AG09309 (cell line): Measurements from ENCODE around the gene SLC16A6.

ENCODE experiments used
- DNase-seq: peaks from one replicate; pipeline ENCODE4 v3.0.0-alpha.2; 2010; ENCODE audit warnings: low read depth
- H3K4me3 ChIP-seq: 2 replicates; pipeline ENCODE4 v1.5.1; 2011; ENCODE audit warnings: mild to moderate bottlenecking, low read depth, low read length, moderate library complexity; ENCODE audit not compliant: control insufficient read depth
- TF ChIP-seq, protein P1 (sequence below): IDR thresholded peaks from 2 replicates; pipeline ENCODE4 v1.5.1; 2011; ENCODE audit warnings: mild to moderate bottlenecking, low read depth, low read length, inconsistent platforms; ENCODE audit not compliant: insufficient read depth, control insufficient read depth; ENCODE audit errors: missing control alignments

The SLC16A6 gene

DNA sequence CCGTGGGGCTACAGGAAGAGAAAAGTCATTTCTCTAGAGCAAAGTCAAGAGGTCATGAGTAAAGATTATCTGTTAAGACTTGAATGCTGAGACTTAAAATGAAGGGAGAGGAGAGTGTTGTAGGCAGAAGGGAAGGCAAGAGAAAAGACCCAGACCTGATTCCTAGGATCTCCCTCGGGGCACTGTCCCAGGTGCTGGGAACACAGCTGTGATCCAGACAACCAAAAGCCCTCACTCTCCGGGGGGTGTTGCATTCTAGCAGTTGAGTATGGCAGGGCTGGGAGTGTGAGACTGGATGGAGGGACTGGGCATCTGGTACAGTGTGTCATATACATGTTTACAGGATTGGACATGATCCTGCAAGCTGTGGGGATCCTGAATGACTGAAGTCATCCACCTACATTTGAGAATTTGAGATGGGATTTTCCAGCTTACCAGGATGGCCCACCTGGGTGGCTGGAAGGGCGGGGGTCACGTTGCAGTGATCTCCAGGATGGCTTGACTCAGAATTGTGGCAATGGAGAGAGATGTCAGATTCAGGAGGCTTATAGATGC is 29.5 kb upstream of the SLC16A6 start:
- TF ChIP-seq, protein P1, sequence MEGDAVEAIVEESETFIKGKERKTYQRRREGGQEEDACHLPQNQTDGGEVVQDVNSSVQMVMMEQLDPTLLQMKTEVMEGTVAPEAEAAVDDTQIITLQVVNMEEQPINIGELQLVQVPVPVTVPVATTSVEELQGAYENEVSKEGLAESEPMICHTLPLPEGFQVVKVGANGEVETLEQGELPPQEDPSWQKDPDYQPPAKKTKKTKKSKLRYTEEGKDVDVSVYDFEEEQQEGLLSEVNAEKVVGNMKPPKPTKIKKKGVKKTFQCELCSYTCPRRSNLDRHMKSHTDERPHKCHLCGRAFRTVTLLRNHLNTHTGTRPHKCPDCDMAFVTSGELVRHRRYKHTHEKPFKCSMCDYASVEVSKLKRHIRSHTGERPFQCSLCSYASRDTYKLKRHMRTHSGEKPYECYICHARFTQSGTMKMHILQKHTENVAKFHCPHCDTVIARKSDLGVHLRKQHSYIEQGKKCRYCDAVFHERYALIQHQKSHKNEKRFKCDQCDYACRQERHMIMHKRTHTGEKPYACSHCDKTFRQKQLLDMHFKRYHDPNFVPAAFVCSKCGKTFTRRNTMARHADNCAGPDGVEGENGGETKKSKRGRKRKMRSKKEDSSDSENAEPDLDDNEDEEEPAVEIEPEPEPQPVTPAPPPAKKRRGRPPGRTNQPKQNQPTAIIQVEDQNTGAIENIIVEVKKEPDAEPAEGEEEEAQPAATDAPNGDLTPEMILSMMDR, result no peak
- no peak for DNase-seq
- no peak overlapping the region for H3K4me3 ChIP-seq

DNA sequence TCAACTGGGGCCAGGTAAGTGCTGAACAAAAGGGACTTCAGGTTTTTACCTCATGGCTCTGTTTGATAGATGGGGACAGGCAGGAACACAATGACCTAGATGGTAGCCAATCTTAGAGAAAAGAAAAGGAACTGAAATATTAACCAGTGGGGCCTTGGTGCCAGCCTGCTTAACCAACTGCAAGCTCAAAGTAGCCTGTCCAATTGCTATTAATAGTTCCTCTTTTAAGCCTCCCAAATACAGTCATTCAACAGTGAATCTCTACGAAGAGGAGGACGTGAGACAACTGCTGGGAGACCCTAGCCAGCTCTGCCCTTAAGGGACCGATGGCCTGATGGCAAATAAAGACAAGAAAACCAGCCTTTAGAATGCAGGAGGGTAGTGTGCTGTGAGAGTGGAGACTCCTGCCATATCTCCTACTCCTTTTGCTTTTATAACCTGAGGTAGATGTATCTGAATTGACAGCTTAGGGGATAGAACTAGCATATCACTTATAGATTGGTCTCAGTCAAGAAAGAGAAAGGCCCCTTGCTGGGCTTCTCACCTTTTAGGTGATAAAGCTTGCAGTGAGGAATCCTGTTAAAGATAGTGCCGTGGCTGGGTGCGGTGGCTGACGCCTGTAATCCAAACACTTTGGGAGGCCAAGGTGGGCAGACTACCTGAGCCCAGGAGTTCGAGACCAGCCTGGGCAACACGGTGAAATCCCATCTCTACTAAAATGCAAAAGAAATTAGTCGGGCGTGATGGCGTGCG is 28.7 kb upstream of the SLC16A6 start:
- no peak overlapping the region for H3K4me3 ChIP-seq
- DNase-seq, result no peak
- TF ChIP-seq, protein P1, result no peak

- DNase-seq, result peak; percentile 35
- no peak overlapping the region for H3K4me3 ChIP-seq
- TF ChIP-seq, protein P1, result no peak
These were observed 27.4 kb upstream of the SLC16A6 start for GRCh38 chr17:68318103-68318991.

- TF ChIP-seq, protein P1, result no peak
- no peak for DNase-seq
- no peak overlapping the region for H3K4me3 ChIP-seq
These were observed 26.5 kb upstream of the SLC16A6 start for GRCh38 chr17:68317458-68317857.

DNA sequence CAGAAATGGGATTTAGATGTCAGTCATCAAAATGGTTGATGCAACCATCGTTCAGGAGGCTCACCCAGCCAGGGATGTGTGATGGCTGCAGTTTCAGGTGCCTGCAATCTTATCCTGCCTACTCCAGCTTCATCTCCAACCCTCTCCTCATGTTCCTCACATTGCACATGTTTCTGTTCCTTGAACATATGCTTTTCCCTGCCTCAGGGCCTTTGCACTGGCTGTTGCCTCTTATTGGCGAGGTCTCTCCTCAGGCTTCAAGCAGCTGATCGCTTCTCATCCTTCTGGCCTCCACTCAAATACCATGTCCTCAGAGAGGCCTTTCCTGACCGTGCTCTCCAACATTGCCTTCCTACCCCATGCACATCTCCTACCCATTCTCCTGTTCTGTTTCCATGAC is 25.0 kb upstream of the SLC16A6 start:
- TF ChIP-seq, protein P1, result no peak
- no peak overlapping the region for H3K4me3 ChIP-seq
- no peak for DNase-seq

GRCh38 chr17:68314916-68315535 is 24.1 kb upstream of the SLC16A6 start:
- H3K4me3 ChIP-seq, result no peak overlapping the region
- no peak for DNase-seq
- TF ChIP-seq, protein P1, result no peak
